Activated naive CD4-positive, alpha-beta T cell (primary cell): ENCODE data around the gene ELOF1.
"Not testable (repeated sequence)": the region's sequence is repeated elsewhere in the genome, so short reads cannot be mapped to it uniquely, and the experiment has no call there.

Experiments used
- DNase-seq, 4 experiments: peaks; one replicate each; lab custom pipeline; 2025; lab: John Stamatoyannopoulos, UW

The ELOF1 gene

GRCh38 chr19:11570039-11570462 is 11.0 kb upstream of the ELOF1 start:
- no peak for DNase-seq

- no peak for DNase-seq
Measured at GRCh38 chr19:11566164-11566563, 7.1 kb upstream of the ELOF1 start.

DNA sequence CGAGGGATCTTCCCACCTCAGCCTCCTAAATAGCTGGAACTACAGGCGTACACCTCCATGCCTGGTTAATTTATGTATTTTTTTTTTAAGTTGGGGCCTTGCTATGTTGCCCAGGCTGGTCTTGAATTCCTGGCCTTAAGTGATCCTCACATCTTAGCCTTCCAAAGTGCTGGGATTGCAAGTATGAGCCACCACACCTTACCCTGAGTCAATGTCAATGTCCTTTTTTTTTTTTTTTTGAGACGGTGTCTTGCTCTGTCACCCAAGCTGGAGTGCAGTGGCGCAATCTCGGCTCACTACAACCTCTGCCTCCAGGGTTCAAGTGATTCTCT is 6.6 kb upstream of the ELOF1 start:
- not testable (repeated sequence) for DNase-seq

- not testable (repeated sequence) for DNase-seq
Measured at GRCh38 chr19:11564082-11564807, 5.2 kb upstream of the ELOF1 start.

- DNase-seq = no peak
Measured at GRCh38 chr19:11563532-11563931, 4.5 kb upstream of the ELOF1 start.

GRCh38 chr19:11560404-11561051 is 1.5 kb upstream of the ELOF1 start:
- DNase-seq = peak in 1 of 4 experiments; percentile 19

GRCh38 chr19:11556634-11557420 is 2.2 kb downstream of the ELOF1 start:
- DNase-seq = no peak

DNA sequence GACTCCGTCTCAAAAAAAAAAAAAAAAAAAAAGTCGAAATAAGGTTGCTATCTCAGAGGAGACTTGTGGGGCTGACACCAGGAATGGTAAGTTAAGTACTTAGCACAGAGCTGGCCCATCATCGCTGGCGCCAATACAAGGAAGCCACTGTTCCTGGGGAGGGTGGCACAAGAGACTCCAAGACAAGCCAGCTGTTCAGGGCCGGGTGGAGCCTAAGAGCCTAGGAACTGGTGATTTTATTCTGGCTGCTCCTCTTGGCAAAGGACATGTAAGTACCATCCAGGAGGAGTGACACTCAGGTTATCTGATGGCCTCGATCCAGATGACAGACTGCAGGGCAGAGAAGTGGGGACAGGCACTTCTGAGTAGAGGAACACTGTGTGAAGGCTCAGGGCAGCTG is 3.8 kb downstream of the ELOF1 start:
- no peak for DNase-seq

- no peak for DNase-seq
Measured at GRCh38 chr19:11554160-11554559, 4.9 kb downstream of the ELOF1 start.

GRCh38 chr19:11552666-11553372 is 6.2 kb downstream of the ELOF1 start:
- DNase-seq = no peak

GRCh38 chr19:11551603-11552235 is 7.3 kb downstream of the ELOF1 start:
- DNase-seq = no peak

DNA sequence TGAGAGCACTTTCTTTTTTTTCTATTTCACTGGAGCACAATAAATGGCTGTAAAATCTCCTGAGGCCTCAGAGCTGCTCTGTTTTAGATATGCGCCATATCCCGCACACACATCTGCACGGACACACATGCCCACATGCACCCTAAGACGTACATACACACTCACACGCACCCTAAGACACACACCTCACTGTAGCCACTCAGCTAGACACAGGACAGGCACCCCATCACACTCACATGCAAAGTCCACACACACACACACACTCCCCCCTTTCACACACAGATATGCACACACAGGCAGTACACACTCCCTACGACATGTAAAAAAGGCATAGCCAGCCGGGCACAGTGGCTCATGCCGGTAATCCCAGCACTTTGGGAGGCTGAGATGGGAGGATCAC is 8.8 kb downstream of the ELOF1 start:
- DNase-seq = no peak

- DNase-seq = no peak
Measured at GRCh38 chr19:11549386-11549953, 9.6 kb downstream of the ELOF1 start.

GRCh38 chr19:11547929-11548700 is 10.9 kb downstream of the ELOF1 start:
- DNase-seq = no peak

- no peak for DNase-seq
Measured at GRCh38 chr19:11541238-11541637, 17.8 kb downstream of the ELOF1 start.

DNA sequence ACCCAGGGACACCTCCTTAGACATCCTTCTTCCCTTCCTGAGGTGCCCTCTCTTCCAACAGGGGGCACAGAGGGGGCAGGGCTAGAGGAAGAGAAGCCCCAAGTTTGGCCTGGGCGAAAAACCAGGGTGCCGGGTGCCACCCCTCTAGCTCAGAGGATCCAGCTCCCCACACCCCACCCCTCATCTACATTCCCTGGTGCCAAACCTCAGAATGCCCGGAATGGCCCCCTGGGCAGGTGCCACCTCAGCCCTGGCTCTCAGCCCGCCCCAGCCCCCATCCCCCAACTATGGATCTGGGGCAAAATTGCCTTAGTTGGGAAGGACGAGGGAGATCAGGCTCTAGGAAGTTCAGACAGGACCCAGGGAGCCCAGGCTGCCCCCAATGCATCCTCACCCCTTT is 18.4 kb downstream of the ELOF1 start:
- no peak for DNase-seq

DNA sequence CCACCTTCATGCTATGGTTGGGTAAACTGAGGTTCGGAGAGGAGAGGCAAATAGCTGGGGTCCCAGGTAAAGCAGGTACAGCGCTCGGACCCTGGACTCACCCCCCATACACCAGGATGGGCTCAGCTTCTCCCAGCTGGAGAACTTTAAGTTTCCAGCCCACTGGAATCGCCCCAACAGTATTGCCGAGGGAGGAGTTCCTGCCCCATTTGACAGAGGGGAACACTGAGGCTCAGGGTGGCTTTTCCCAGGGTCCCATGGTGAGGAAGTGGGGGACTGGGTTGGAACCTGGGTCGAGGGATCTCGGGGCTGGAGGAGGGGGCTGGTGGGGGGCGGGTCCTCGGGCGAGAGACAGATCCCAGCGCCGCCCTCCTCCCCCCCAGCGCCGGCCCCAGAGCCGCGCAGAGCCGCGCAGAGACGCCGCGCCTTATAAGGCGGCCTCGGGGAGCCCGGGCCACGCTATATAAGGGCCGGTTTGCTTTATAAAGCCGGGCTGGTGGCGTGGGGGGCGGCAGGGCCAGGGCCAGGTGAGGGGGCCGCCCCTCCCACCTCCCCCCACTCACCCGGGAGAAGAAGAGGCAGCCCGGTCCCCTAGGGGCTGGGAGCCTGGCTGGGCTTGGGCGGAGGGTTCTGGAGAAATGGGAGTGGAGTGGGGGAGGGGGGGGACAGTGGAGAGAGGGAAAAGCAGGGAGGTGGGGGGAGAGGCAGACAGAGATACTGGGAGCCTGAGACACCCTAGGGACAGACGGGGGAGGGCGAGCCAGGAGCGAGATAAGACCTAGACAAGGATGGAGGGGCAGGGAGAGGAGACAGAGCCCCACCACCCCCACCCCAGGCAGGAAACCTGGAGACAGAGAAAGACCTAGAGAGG is 19.3 kb downstream of the ELOF1 start:
- no peak for DNase-seq

DNA sequence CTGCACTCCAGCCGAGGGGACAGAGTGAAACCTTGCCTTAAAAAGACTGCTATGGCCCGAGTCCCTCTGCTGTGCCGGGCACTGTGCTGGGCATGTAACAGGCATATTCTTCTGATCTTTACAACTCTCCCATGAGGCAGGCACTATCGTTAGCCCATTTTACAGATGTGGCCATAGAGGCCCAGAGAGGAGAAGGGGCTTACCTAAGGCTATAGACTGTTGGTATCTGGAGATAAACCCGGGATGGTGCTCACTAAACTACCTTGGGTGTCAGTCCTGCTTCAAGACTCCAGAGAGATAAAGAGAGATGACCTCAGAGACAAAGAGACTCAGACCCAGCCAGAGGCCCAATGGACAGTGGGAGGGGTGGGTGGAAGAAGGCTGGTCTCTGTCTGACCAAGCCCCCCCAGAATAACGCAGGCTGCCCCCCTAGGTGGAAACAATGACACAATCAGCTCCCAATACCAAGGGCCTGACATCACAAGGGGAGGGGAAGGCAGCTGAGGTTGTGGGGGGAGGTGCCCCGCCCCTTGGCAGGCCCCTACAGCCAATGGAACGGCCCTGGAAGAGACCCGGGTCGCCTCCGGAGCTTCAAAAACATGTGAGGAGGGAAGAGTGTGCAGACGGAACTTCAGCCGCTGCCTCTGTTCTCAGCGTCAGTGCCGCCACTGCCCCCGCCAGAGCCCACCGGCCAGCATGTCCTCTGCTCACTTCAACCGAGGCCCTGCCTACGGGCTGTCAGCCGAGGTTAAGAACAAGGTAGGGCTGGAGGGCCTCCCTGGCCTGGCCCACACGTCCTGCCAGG is 20.6 kb downstream of the ELOF1 start, which contains the start of gene CNN1:
Gene CNN1, plus strand, starts transcription at position 620 of the 805 bp plus-strand sequence. Its CDS starts 77 bp downstream, at position 697.
- DNase-seq = no peak
